ENCODE measurements around the gene SYT5.
"Not testable (repeated sequence)": the region's sequence is repeated elsewhere in the genome, so short reads cannot be mapped to it uniquely, and the experiment has no call there.

The SYT5 gene

DNA sequence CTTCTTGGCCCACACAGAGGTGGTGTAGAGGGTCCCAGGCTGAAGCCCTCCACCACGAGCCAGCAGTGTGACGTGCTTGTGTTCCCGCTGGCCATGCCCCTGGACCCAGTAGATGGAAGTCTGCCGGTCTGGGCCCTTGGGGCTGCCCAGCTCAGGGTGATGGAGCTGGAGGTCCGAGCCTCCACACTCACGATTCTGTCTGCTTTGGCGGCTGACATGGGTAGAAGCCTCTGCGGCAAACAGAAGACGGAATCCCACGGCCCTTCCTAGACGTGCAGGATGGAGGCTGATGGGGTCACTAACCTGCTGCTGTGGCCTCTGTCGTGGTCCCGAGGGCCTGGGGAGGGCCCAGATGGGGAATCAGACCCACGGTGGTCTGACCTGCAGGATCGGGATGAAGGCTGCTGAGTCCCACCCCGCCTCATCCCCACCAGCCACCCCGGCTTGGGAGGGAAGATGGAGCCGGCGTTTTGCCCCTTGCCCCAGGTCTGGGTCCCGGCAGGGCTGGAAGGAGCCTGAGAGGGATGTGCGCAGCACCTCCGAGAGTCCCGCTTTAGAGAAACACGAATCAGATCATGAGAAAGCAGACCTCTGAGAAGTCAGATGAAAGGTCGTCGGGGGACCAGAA, 44.1 kb upstream of the SYT5 start:
- no peak overlapping the region for H3K9ac ChIP-seq (ENCODE audit: low read depth, low read length)
- H3K36me3 ChIP-seq (ENCODE audit: insufficient read depth, low read depth, low read length) = no peaks in the 10 kb centered on the region; the same call in 1 of the 2 replicates
- no peak overlapping the region for H3K4me3 ChIP-seq (ENCODE audit: low read length)
- no peaks in the 10 kb centered on the region for H3K4me1 ChIP-seq (ENCODE audit: insufficient read depth, low read length)
- H3K27ac ChIP-seq (ENCODE audit: low read length) = no peak overlapping the region
- H3K9me3 ChIP-seq (ENCODE audit: insufficient read depth, low read depth, low read length) = no peaks in the 10 kb centered on the region
- no peaks in the 10 kb centered on the region for H3K27me3 ChIP-seq (ENCODE audit: insufficient read depth, low read length)

DNA sequence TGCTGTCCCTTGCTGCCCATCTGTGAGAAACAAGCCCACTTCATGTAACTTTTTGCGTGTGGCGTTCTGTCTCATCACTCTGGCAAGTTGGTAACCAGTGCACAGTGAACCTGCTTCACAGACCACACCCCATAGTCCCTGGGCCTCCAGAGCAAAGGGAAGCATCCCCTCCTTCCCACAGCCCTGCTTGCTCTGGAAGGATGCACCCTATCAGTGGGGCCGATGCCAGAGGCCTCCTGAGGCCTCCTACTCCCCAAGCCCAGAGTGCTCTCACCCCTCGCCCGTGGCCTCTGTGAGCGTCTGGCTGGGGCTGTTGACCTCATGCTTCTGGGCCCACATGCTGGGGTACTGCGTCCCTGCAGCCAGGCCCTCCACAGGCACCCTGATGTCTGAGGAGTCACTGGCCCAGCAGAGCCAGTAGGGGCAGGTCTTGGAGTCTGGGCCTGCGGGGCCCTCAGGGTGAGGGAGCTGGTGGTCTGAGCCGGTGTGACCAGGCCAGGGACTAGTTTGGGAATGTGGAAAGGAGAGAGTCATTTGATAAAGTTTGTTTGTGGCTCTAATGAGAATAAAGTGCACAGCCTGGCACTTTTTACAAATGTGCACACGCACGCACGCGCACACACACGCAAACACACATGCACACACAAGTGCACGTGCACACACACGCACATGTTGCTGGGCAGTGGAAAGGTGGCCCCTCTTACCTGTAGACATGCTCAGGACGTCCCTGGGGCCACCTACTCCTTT, 43.4 kb upstream of the SYT5 start:
- no peaks in the 10 kb centered on the region; the same call in 1 of the 2 replicates for H3K36me3 ChIP-seq (ENCODE audit: insufficient read depth, low read depth, low read length)
- H3K4me1 ChIP-seq (ENCODE audit: insufficient read depth, low read length) = no peaks in the 10 kb centered on the region
- no peak overlapping the region for H3K27ac ChIP-seq (ENCODE audit: low read length)
- H3K9ac ChIP-seq (ENCODE audit: low read depth, low read length) = no peak overlapping the region
- H3K27me3 ChIP-seq (ENCODE audit: insufficient read depth, low read length) = no peaks in the 10 kb centered on the region
- H3K4me3 ChIP-seq (ENCODE audit: low read length) = no peak overlapping the region
- no peaks in the 10 kb centered on the region for H3K9me3 ChIP-seq (ENCODE audit: insufficient read depth, low read depth, low read length)

DNA sequence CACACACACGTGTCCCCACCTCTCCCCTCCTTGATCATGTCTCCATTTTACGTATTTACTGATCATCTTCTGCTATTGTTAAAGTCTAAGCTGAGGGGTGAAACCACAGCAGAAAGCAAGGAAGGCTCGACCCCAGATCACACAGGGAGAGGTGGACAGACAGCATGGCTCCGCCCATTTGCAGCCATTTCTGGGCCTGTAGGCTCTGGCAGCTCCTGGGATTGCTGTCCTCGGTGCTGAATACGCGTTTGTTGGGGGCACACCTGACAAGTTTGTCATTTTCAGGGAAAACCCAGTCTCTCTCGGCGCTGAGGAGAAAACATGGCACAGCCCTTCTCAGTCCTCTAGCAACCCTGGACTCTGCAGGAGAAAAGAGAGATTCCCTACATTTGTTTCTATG, 40.4 kb upstream of the SYT5 start:
- Histone ChIP-seq H3K27ac (ENCODE audit: low read length) (no peak overlapping the region), H3K36me3 (ENCODE audit: insufficient read depth, low read depth, low read length) (no peaks in the 10 kb centered on the region), H3K4me3 (ENCODE audit: low read length) (no peak overlapping the region), H3K4me1 (ENCODE audit: insufficient read depth, low read length) (no peaks in the 10 kb centered on the region), H3K27me3 (ENCODE audit: insufficient read depth, low read length) (no peaks in the 10 kb centered on the region), H3K9ac (ENCODE audit: low read depth, low read length) (no peak overlapping the region), H3K9me3 (ENCODE audit: insufficient read depth, low read depth, low read length) (no peaks in the 10 kb centered on the region)

DNA sequence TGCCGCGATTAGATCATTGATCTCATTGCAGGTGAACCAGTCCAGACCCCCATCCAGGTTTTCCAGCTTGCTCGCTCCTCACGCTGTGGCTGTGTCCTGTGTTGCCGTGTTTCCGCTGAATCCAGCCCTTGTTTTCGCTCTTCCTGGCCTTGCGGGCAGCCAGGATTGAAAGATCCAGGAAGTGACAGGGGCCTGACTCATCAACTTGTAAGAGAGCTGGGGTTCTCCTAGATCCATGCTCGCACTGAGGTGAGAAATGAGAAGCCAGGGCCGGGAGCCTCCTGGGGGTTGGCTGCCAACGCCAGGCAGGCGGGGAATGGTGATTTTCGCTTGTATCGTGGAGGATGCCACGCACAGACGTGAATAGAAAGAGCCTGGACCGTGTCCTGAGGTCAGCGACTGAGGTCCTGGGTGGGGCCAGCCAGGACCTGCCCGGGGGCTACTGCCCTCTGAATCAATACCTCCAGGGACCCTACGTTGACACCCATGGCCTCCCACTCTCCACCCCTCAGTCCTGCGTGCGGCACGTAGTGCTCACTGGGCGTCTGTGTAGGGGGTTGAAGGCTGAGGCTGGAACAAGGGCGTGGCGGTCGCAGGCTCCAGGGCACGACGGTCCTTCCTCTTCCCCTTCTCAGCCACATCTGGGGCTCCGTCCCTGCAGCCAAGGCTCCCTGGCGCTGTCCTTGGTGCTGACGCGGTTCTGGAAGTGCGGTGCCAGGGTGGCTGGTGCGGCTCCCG, 36.5 kb upstream of the SYT5 start:
- H3K27me3 ChIP-seq (ENCODE audit: insufficient read depth, low read length) = no peaks in the 10 kb centered on the region
- H3K4me1 ChIP-seq (ENCODE audit: insufficient read depth, low read length) = no peaks in the 10 kb centered on the region
- H3K9me3 ChIP-seq (ENCODE audit: insufficient read depth, low read depth, low read length) = no peaks in the 10 kb centered on the region
- H3K36me3 ChIP-seq (ENCODE audit: insufficient read depth, low read depth, low read length) = no peaks in the 10 kb centered on the region
- peak overlapping the region; percentile 60; the same call in 1 of the 2 replicates for H3K9ac ChIP-seq (ENCODE audit: low read depth, low read length)
- no peak overlapping the region for H3K27ac ChIP-seq (ENCODE audit: low read length)
- peak overlapping the region; percentile 76 for H3K4me3 ChIP-seq (ENCODE audit: low read length)

DNA sequence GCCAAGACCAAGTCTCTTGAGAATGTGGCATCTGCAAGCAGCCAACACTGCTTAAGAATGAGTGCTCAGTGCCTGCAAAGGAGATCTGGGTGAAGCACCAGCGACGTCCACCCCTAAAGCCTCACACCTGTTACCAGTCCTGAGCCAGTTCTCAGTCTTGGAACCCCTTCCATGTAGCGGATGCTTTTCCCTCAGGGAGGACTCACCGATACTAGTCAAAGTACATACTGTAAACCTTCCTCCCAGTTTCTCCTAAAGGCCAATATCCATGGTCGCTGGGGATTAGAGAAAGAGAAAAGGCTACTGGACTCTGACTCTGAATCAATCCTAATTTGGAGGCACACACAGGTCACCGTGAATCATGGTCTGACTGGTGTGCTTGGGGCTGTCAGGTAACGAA, 33.5 kb upstream of the SYT5 start:
- no peaks in the 10 kb centered on the region for H3K27me3 ChIP-seq (ENCODE audit: insufficient read depth, low read length)
- no peaks in the 10 kb centered on the region for H3K4me1 ChIP-seq (ENCODE audit: insufficient read depth, low read length)
- H3K27ac ChIP-seq (ENCODE audit: low read length) = no peak overlapping the region

DNA sequence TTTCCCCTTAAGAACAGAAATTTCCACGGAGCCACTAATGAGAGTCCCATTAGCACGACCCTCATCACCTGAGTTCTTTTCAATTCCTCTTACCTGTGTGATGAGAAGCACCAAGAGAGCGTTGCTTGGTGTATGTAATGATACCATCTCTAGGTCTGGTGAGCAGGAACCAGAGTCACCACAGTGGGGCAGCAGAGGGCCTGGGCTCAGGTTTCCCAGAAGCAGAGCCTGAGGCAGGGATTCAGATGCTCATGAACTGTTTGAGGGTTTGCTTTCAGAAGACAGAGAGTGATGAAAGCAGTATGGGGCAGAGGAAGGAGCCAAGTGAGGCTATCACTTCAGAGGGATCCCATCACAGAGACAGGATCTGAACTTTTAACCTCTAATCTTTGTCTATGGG, 32.4 kb upstream of the SYT5 start:
- Histone ChIP-seq H3K4me1 (ENCODE audit: insufficient read depth, low read length) (no peaks in the 10 kb centered on the region), H3K27ac (ENCODE audit: low read length) (no peak overlapping the region), H3K36me3 (ENCODE audit: insufficient read depth, low read depth, low read length) (no peaks in the 10 kb centered on the region), H3K27me3 (ENCODE audit: insufficient read depth, low read length) (no peaks in the 10 kb centered on the region), H3K4me3 (ENCODE audit: low read length) (no peak overlapping the region), H3K9ac (ENCODE audit: low read depth, low read length) (no peak overlapping the region), H3K9me3 (ENCODE audit: insufficient read depth, low read depth, low read length) (no peaks in the 10 kb centered on the region)

More for the DNA sequence above, 33.5 kb upstream of the SYT5 start:
- Histone ChIP-seq H3K4me3 (ENCODE audit: low read length) (no peak overlapping the region), H3K36me3 (ENCODE audit: insufficient read depth, low read depth, low read length) (no peaks in the 10 kb centered on the region), H3K9me3 (ENCODE audit: insufficient read depth, low read depth, low read length) (no peaks in the 10 kb centered on the region), H3K9ac (ENCODE audit: low read depth, low read length) (no peak overlapping the region)

DNA sequence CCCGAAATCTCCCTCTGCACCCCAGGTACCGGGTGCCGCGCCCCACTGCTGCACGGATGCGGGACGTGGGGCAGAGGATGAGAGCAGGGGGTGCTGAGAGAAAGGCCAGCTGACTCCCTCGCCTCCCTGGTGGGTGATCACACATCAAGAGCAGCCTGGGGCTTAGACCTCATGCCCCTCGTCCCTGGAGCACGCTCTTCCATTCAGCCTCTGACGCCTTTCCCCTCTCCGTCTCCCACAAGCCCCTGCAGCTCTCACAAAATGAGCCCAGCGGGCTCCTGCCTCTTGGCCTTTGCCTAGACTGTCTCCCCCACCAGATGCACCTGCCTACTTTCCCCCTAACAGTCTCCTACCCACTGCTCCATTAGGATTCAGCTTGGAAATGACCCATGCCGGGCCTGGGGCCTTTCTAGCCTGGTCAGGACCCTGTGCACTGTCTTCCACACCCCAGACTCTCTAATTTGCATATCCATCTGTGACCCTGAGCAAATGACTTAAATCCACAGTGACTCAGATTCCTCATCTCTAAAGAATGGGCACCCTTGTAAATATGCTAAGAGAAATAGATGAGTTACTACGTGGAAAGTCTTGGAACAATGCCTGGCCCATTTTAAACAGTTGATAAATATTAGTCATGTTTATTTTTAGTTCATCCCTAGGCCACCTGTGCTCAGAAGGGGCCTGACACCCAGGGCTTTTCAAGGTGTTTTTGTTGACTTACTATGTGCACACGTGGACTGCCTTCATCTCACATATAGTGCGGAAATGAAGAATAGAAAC, 29.8 kb upstream of the SYT5 start:
- Histone ChIP-seq H3K4me1 (ENCODE audit: insufficient read depth, low read length) (no peaks in the 10 kb centered on the region), H3K27ac (ENCODE audit: low read length) (no peak overlapping the region), H3K4me3 (ENCODE audit: low read length) (no peak overlapping the region)

DNA sequence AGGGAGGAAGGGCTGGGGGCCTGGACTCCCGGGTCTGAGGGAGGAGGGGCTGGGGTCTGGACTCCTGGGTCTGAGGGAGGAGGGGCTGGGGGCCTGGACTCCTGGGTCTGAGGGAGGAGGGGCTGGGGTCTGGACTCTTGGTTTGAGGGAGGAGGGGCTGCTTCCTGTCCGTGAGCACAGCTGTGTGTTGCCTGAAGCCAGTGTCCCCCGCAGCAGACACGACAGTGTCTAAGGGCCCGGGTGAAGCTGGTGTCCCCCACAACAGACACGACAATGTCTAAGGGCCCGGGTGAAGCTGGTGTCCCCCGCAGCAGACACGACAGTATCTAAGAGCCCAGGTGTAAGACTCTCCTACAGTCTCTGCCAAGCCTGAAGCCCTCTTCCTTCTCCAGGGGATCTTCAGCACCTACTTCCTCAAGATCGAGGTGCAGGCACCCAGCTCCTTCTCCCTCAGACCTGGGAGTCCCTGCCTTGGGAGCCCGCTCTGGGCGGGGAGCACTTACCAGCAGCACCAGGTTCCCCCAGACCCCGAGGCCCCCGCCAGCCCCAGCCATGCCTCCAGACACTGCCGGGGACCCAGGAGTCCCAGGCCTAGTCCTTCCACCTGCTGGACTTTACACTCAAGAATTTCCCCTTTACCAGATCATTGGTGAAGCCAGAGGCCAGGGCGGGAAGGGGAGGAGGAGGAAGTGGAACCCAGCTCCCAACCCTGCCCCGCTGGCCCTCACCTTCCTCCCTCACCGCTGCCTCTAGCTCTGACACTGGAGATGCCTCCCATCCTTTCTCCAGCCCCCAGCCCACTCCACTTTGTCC, 29.0 kb upstream of the SYT5 start, which contains the start of gene PTPRH:
Gene PTPRH, minus strand, starts transcription at position 622 of the 813 bp plus-strand sequence. Its CDS starts 68 bp downstream, at position 554.
- H3K36me3 ChIP-seq (ENCODE audit: insufficient read depth, low read depth, low read length) = no peaks in the 10 kb centered on the region
- no peak within 1 kb of the TSS for H3K9ac ChIP-seq (ENCODE audit: low read depth, low read length)
- no peak within 1 kb of the TSS for H3K27ac ChIP-seq (ENCODE audit: low read length)

More for the DNA sequence above, 29.8 kb upstream of the SYT5 start:
- no peaks in the 10 kb centered on the region for H3K9me3 ChIP-seq (ENCODE audit: insufficient read depth, low read depth, low read length)
- H3K36me3 ChIP-seq (ENCODE audit: insufficient read depth, low read depth, low read length) = no peaks in the 10 kb centered on the region
- no peak overlapping the region for H3K9ac ChIP-seq (ENCODE audit: low read depth, low read length)
- no peaks in the 10 kb centered on the region; the same call in 1 of the 2 replicates for H3K27me3 ChIP-seq (ENCODE audit: insufficient read depth, low read length)

DNA sequence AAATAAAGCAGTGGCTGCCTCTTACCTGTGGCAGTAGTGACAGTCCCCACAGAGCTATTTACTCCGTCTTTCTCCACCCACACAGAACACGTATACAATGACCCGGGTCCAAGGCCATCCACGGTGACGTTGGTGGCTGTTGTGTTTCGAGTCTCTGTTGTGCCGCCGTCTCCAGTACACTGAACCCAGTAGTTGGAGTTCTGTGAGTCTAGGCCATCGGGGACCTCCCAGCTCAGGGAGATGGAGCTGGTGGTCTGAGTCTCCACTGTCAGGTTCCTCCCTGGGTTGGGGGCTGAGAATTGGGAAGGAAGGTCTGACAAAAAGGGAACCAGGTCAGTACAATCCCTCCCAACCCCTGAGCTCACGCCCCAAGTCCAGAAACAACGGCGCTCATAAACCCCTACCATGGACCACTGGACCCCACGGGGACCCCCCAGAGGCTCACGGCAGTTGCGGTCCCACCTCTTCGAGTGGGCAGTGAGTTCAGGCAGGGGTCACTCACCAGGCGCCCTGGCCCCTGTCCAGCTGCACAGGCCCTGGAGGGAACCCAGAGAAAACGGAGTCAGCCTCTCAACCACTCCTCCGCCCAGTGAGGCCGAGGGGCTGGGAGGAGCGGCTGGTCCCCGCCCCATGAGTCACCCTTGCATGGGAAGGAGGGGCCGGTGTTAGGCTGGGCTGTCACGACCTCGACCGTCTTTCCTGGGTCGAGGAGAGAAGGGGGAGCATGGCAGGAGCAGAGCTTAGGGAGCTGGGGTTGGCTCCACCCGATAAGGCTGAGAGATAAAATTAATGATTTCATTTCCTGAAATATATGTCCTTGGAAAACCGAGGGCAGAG, 26.8 kb upstream of the SYT5 start:
- H3K9ac ChIP-seq (ENCODE audit: low read depth, low read length) = no peak overlapping the region
- H3K4me1 ChIP-seq (ENCODE audit: insufficient read depth, low read length) = no peaks in the 10 kb centered on the region
- H3K27ac ChIP-seq (ENCODE audit: low read length) = no peak overlapping the region
- H3K36me3 ChIP-seq (ENCODE audit: insufficient read depth, low read depth, low read length) = no peaks in the 10 kb centered on the region
- H3K4me3 ChIP-seq (ENCODE audit: low read length) = no peak overlapping the region
- H3K9me3 ChIP-seq (ENCODE audit: insufficient read depth, low read depth, low read length) = no peaks in the 10 kb centered on the region
- no peaks in the 10 kb centered on the region; the same call in 1 of the 2 replicates for H3K27me3 ChIP-seq (ENCODE audit: insufficient read depth, low read length)

More for the DNA sequence above, 29.0 kb upstream of the SYT5 start, which contains the start of gene PTPRH:
- no peak within 1 kb of the TSS for H3K4me3 ChIP-seq (ENCODE audit: low read length)
- H3K4me1 ChIP-seq (ENCODE audit: insufficient read depth, low read length) = no peaks in the 10 kb centered on the region
- H3K27me3 ChIP-seq (ENCODE audit: insufficient read depth, low read length) = no peaks in the 10 kb centered on the region; the same call in 1 of the 2 replicates
- H3K9me3 ChIP-seq (ENCODE audit: insufficient read depth, low read depth, low read length) = no peaks in the 10 kb centered on the region

DNA sequence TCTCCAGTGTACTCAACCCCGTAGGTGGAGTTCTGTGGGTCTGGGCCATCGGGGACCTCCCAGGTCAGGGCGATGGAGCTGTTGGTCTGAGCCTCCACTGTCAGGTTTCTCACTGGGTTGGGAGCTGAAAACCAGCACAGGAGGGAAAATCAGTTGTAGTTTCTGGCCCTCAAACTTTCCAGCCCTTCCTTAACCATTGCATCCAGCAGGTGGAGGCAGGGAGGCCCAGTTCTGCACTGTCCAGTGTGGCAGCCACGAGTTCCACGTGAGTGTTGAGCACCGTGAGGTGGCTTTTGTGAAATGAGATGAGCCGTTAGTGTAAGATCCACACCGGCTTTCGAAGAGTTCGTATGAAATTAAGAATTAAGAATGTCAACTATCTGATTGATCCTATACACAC, 22.1 kb upstream of the SYT5 start:
- not testable (repeated sequence) for H3K4me3 ChIP-seq (ENCODE audit: low read length); H3K36me3 ChIP-seq (ENCODE audit: insufficient read depth, low read depth, low read length); H3K9ac ChIP-seq (ENCODE audit: low read depth, low read length); H3K27ac ChIP-seq (ENCODE audit: low read length); H3K9me3 ChIP-seq (ENCODE audit: insufficient read depth, low read depth, low read length); H3K4me1 ChIP-seq (ENCODE audit: insufficient read depth, low read length)
- H3K27me3 ChIP-seq (ENCODE audit: insufficient read depth, low read length) = peaks cover 16% of the 10 kb centered on the region

All from iPS-20b (cell line).